SIG-M5 treated with dmso at 0.1 percent for 504 hours (cell line): ENCODE measurements around the gene SUN1.
A peak's percentile ranks its signal among the peaks of the same experiment; 100 is the strongest.

ENCODE experiments used
- DNase-seq: peaks from one replicate; lab custom pipeline; 2025; ENCODE audit not compliant: unreplicated experiment; lab: John Stamatoyannopoulos, UW

The SUN1 gene

GRCh38 chr7:889391-889790 lies 57.1 kb downstream of the SUN1 start:
- no peak for DNase-seq

- DNase-seq, result no peak
Observed at GRCh38 chr7:890868-891267, 58.6 kb downstream of the SUN1 start.

GRCh38 chr7:891291-891690 lies 59.0 kb downstream of the SUN1 start:
- no peak for DNase-seq

- no peak for DNase-seq
Observed at GRCh38 chr7:891805-892204, 59.5 kb downstream of the SUN1 start.

- no peak for DNase-seq
Observed at GRCh38 chr7:892648-893593, 60.6 kb downstream of the SUN1 start.

GRCh38 chr7:893686-894085 lies 61.4 kb downstream of the SUN1 start:
- DNase-seq, result no peak

GRCh38 chr7:894164-894867 lies 62.0 kb downstream of the SUN1 start:
- no peak for DNase-seq

GRCh38 chr7:894927-895450 lies 62.7 kb downstream of the SUN1 start:
- DNase-seq, result no peak

GRCh38 chr7:895451-896052 lies 63.3 kb downstream of the SUN1 start:
- no peak for DNase-seq

GRCh38 chr7:896346-897075 lies 64.2 kb downstream of the SUN1 start:
- no peak for DNase-seq

- DNase-seq, result no peak
Observed at GRCh38 chr7:897086-897485, 64.8 kb downstream of the SUN1 start.

- no peak for DNase-seq
Observed at GRCh38 chr7:897771-898376, 65.6 kb downstream of the SUN1 start.

GRCh38 chr7:898460-898854 lies 66.2 kb downstream of the SUN1 start:
- DNase-seq, result no peak

GRCh38 chr7:898855-899681 lies 66.8 kb downstream of the SUN1 start:
- no peak for DNase-seq

- DNase-seq, result no peak
Observed at GRCh38 chr7:899806-900205, 67.5 kb downstream of the SUN1 start.

- no peak for DNase-seq
Observed at GRCh38 chr7:900331-901040, 68.2 kb downstream of the SUN1 start.

- no peak for DNase-seq
Observed at GRCh38 chr7:901041-901387, 68.7 kb downstream of the SUN1 start.

- peak; percentile 92 for DNase-seq
Observed at GRCh38 chr7:901388-902154, 69.3 kb downstream of the SUN1 start.
